ENCODE measurements around the gene SP3. TPM values are rescaled to one million over a fixed set of nuclear protein-coding genes. Genes with fewer than 3 reads are reported as not detected.

Gene SP3
- total RNA-seq, 2 donors from 2014 or later = 41.0 to 42.8 TPM

- H3K4me3 ChIP-seq = no peak overlapping the region
- DNase-seq (no peak), ATAC-seq (no peak)
- no peaks in the 10 kb centered on the region for H3K27me3 ChIP-seq
- no peaks in the 10 kb centered on the region for H3K4me1 ChIP-seq
- TF ChIP-seq POLR2A (IDR thresholded peaks at IDR 0.05) (no peak), CTCF (IDR thresholded peaks at IDR 0.05) (no peak)
- intact Hi-C loops (cut with DNase I) = no loop called here
- H3K27ac ChIP-seq = no peak overlapping the region
- peaks cover 0 to 3% of the 10 kb centered on the region in 2 donors for H3K36me3 ChIP-seq (replicated peaks in 1 of 2; ENCODE audit: insufficient read depth in 1 of 2, low read depth in 2 of 2)
- WGBS, 2 donors = 93% methylated on average over 12 to 13 of the region's 13 CpGs
- H3K9me3 ChIP-seq = no peaks in the 10 kb centered on the region
Measured at GRCh38 chr2:173903601-173904394, 61.4 kb downstream of the SP3 start.

- DNase-seq = no peak
- Histone ChIP-seq H3K4me3 (no peak overlapping the region), H3K36me3 (replicated peaks in 1 of 2; ENCODE audit: insufficient read depth in 1 of 2, low read depth in 2 of 2) (no peaks in the 10 kb centered on the region), H3K9me3 (no peaks in the 10 kb centered on the region), H3K27me3 (no peaks in the 10 kb centered on the region), H3K4me1 (no peaks in the 10 kb centered on the region), H3K27ac (no peak overlapping the region)
- TF ChIP-seq CTCF (IDR thresholded peaks at IDR 0.05) = no peak
- TF ChIP-seq POLR2A (IDR thresholded peaks at IDR 0.05) = no peak
- intact Hi-C loops (cut with DNase I) = no loop called here
- ATAC-seq = no peak
- 94 to 96% methylated on average over 12 of the region's 12 CpGs for WGBS, 2 donors
Measured at GRCh38 chr2:173898996-173899395, 66.2 kb downstream of the SP3 start.

GRCh38 chr2:173898178-173898668 lies 67.0 kb downstream of the SP3 start:
- DNase-seq (no peak), ATAC-seq (no peak)
- H3K9me3 ChIP-seq = no peaks in the 10 kb centered on the region
- no peaks in the 10 kb centered on the region for H3K36me3 ChIP-seq (replicated peaks in 1 of 2; ENCODE audit: insufficient read depth in 1 of 2, low read depth in 2 of 2)
- H3K4me3 ChIP-seq = no peak overlapping the region
- WGBS, 2 donors = 78 to 82% methylated on average over 5 of the region's 5 CpGs
- no peaks in the 10 kb centered on the region for H3K4me1 ChIP-seq
- intact Hi-C loops (cut with DNase I) = no loop called here
- no peak for TF ChIP-seq POLR2A (IDR thresholded peaks at IDR 0.05)
- TF ChIP-seq CTCF (IDR thresholded peaks at IDR 0.05) = no peak
- no peak overlapping the region for H3K27ac ChIP-seq
- no peaks in the 10 kb centered on the region for H3K27me3 ChIP-seq

GRCh38 chr2:173896755-173897154 lies 68.4 kb downstream of the SP3 start:
- Histone ChIP-seq H3K4me3 (no peak overlapping the region), H3K4me1 (no peaks in the 10 kb centered on the region), H3K27ac (no peak overlapping the region), H3K9me3 (no peaks in the 10 kb centered on the region), H3K27me3 (no peaks in the 10 kb centered on the region), H3K36me3 (replicated peaks in 1 of 2; ENCODE audit: insufficient read depth in 1 of 2, low read depth in 2 of 2) (no peaks in the 10 kb centered on the region)
- intact Hi-C loops (cut with DNase I) = no loop called here
- WGBS, 2 donors = 92 to 96% methylated on average over 2 of the region's 2 CpGs
- ATAC-seq (no peak), DNase-seq (no peak)
- TF ChIP-seq POLR2A (IDR thresholded peaks at IDR 0.05) = no peak
- TF ChIP-seq CTCF (IDR thresholded peaks at IDR 0.05) = no peak

GRCh38 chr2:173892341-173892740 lies 72.8 kb downstream of the SP3 start:
- WGBS, 2 donors = 85 to 87% methylated on average over 2 of the region's 2 CpGs
- ATAC-seq (no peak), DNase-seq (no peak)
- no peaks in the 10 kb centered on the region for H3K27me3 ChIP-seq
- intact Hi-C loops (cut with DNase I) = no loop called here
- H3K4me3 ChIP-seq = no peak overlapping the region
- no peaks in the 10 kb centered on the region for H3K4me1 ChIP-seq
- H3K9me3 ChIP-seq = no peaks in the 10 kb centered on the region
- H3K36me3 ChIP-seq (replicated peaks in 1 of 2; ENCODE audit: insufficient read depth in 1 of 2, low read depth in 2 of 2) = no peaks in the 10 kb centered on the region
- no peak overlapping the region for H3K27ac ChIP-seq
- no peak for TF ChIP-seq CTCF (IDR thresholded peaks at IDR 0.05)
- TF ChIP-seq POLR2A (IDR thresholded peaks at IDR 0.05) = no peak

All from body of pancreas (tissue), 4 donors.